Retinal pigment epithelial cell (primary cell): ENCODE measurements around the gene FAT3.

ENCODE experiments used
- DNase-seq: peaks from one replicate; pipeline ENCODE4 v3.0.0-alpha.2; 2010; ENCODE audit warnings: low read depth
- H3K4me3 ChIP-seq: 2 replicates; pipeline ENCODE4 v1.5.1; 2011; ENCODE audit warnings: mild to moderate bottlenecking, low read length, control low read depth, moderate library complexity
- TF ChIP-seq, protein P1 (sequence below): conservative IDR thresholded peaks from 2 replicates; pipeline ENCODE4 v1.5.1; 2011; ENCODE audit warnings: low read depth, low read length, control low read depth, inconsistent platforms

Gene FAT3

DNA sequence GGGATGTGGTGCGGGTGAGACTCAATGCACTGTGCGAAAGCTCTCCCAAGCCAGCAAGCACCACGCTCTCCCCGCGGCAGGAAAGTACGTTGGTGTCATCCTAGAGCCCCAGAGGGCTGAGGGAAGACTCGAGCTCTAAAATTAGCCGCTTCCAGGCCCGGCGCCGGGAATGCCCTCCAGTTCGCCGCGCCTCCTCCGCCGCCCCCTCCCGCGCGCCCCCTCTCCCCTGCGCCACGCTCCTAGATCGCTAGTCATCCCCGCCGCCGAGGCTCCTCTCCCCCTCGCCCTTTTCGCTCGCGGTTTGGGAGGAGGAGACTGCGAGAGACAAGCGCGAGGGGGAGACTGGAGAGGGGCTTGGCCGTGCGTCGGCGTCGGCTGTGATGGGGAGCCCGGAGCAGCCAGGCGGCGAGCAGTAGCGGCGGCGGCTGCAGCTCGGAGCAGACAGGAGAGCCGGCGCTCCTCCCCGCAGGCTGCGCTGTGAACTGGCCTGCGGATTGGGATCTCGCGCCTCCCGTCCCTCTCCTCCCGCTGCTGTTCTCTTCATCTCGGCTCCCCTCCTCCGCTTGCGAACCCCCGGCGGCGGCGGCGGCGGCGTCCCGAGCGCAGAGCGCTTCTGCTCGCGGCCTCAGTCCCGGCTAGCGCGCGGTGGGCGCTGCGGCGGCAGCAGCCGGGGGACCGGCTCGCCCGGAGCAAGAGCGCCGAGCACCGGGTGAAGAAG is at the start of gene FAT3:
FAT3 (plus strand) TSS at position 412 of the 718 bp plus-strand sequence. CDS start 127,295 bp downstream, outside the sequence.
- H3K4me3 ChIP-seq = peak within 1 kb of the TSS; percentile 68
- peak; percentile 46 for DNase-seq
- TF ChIP-seq, protein P1, sequence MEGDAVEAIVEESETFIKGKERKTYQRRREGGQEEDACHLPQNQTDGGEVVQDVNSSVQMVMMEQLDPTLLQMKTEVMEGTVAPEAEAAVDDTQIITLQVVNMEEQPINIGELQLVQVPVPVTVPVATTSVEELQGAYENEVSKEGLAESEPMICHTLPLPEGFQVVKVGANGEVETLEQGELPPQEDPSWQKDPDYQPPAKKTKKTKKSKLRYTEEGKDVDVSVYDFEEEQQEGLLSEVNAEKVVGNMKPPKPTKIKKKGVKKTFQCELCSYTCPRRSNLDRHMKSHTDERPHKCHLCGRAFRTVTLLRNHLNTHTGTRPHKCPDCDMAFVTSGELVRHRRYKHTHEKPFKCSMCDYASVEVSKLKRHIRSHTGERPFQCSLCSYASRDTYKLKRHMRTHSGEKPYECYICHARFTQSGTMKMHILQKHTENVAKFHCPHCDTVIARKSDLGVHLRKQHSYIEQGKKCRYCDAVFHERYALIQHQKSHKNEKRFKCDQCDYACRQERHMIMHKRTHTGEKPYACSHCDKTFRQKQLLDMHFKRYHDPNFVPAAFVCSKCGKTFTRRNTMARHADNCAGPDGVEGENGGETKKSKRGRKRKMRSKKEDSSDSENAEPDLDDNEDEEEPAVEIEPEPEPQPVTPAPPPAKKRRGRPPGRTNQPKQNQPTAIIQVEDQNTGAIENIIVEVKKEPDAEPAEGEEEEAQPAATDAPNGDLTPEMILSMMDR = no peak

DNA sequence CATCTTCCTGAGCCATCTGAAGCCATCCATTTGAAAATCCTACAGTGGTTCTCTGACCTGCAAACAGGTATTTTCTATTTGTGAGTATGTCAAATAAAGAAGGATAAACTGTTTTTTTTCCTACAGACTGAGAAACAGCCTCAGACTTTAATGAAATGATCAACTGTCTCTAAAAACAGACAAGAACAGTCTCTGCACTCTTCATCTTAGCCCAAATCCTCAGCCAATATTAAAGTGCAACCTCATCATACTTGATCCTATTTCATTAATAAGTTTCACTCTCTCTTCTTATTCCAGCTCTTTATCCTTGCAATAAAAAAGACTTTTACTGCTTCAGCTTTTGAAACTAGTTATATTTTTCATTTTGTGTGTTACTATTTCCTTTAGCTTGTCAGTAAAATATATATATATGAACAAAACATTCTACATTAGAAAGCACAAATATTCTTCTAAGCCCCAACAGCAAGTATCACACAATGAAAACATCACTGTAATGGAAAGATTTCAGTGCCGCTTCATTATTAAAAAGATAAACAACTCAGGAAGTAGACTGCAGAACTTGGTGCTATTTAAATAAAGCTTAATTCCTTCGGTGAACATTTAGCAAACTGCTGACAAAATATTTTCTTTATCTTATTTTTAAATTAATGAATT is 45.5 kb upstream of the FAT3 start:
- DNase-seq = no peak
- H3K4me3 ChIP-seq = no peak overlapping the region
- TF ChIP-seq, protein P1 = no peak

DNA sequence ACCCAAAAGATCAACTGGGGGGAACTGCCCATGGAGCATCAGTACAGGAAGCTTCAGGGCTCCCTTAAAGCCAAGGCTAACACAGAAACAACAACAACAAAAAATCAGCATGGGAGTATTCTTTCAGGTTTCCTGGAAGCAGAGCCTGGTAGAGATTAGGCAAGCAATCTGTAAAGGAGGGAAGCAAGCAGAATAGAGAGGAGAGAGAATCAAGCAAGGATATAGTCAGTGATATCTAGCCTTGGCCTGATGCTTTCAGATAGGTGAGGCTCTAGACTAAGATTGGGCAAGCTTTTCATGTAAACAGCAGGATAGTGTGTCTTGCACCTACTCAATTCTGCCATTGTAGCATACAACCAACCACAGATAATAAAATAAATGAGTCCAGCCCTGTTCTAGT is 44.4 kb upstream of the FAT3 start:
- no peak overlapping the region for H3K4me3 ChIP-seq
- TF ChIP-seq, protein P1 = no peak
- no peak for DNase-seq

DNA sequence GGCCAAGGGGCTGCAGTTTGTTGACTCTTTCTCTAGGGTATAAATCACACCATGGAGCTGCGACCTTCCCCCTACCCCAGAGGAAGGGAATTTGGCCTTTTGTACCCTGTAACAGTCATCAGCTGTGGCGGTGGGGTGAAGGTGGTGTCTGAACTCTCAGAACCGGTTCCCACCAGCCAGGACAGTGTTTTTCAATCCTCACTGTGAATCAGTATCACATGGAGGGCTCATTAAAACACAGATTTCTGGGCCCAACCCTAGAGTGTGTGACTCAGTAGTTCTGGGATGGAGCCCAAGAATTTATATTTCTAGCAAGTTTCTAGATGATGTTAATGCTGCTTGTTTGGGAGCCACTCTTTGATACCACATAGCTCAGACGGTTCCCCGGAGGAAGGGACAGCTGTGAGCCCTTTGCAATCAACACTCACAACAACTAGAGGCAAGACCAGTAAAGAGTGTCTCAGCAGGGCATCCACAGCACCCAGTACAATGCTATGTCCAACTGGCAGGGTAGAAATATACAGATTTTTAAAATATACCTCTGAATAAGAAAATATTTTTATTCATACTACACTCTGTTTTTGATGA is 43.9 kb upstream of the FAT3 start:
- peak; percentile 90 for DNase-seq
- H3K4me3 ChIP-seq = no peak overlapping the region
- TF ChIP-seq, protein P1 = no peak

DNA sequence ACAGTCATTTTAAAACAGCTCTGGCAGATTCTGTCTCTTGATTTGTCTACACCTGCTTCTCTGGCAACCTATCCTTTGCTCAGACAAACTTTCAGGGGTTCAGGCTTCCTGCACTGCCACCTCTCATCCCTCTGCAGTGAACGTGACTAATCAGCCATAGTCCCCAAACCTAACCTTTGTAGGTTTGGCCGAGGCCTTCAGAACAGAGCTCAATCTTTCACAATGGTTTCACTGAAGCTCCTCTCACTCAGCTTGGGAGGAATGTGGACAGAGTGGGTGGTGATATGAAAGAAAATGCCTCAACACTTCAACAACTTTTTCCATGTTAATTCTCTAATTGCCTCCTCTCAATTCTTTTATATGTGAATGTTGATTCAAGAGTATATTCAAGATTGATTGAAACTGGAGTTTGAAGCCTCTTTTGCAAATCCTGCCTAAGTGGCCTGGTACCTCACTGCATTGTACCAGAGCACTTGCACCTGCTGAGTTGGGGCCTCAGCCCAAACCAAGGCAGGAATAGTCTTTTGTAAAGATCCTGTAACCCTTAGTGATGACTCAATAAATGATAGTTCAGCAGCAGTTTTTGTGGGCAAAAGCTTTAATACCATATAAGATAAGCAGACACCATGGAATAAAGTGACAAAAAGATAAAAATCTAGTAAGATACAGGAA is 33.9 kb upstream of the FAT3 start:
- DNase-seq = no peak
- TF ChIP-seq, protein P1 = no peak
- no peak overlapping the region for H3K4me3 ChIP-seq

DNA sequence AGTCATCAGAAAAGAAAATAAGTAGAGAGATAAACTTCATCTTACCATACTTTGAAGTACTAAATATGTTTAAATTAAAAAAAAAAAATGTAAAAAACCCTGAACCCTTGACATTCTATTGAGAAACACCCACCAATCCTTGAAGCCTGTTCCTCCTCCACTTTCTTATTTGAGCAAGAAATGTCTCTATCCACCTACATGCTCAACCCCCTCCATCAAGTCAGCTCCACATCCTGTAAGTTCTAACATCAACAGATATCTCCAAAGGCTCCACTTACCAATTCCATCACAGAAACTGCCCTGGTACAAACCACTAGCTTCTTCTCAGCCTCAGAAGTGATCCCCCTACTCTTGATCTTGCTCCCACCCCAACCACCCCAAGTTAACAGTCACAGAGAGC is 32.5 kb upstream of the FAT3 start:
- TF ChIP-seq, protein P1 = no peak
- no peak for DNase-seq
- H3K4me3 ChIP-seq = no peak overlapping the region
